HL-60 (cell line): ENCODE measurements around the gene GPR137.

Experiments used
- DNase-seq, 2 experiments: peaks; one replicate each; pipeline ENCODE4 v3.0.0-alpha.2; 2010 to 2020; ENCODE audit warnings: low read depth in 1 of 2, low spot score in 1 of 2
- H3K27ac ChIP-seq: fragments of 250-450 bp; sonication (Bioruptor Pico); replicated peaks from 2 replicates; pipeline ENCODE4 v1.5.1; 2020; ENCODE audit warnings: mild to moderate bottlenecking, moderate library complexity
- H3K27me3 ChIP-seq: fragments of 250-450 bp; sonication (Bioruptor Pico); 2 replicates; pipeline ENCODE4 v1.5.1; 2021; ENCODE audit warnings: mild to moderate bottlenecking, moderate library complexity; ENCODE audit not compliant: insufficient read depth, poor library complexity, severe bottlenecking
- H3K4me3 ChIP-seq: replicated peaks from 2 replicates; pipeline ENCODE4 v1.5.1; 2011; ENCODE audit warnings: mild to moderate bottlenecking, control low read depth, low read length; ENCODE audit not compliant: insufficient read depth
- CTCF ChIP-seq: IDR thresholded peaks from one replicate; pipeline ENCODE4 v1.5.1; 2011; ENCODE audit warnings: low read length, control low read depth, inconsistent platforms; ENCODE audit not compliant: insufficient read depth
- GABPA ChIP-seq: IDR thresholded peaks from 2 replicates; pipeline ENCODE4 v1.6.1; 2012; ENCODE audit warnings: low read depth
- POLR2AphosphoS5 ChIP-seq: IDR thresholded peaks from 2 replicates; pipeline ENCODE4 v1.6.1; 2012; ENCODE audit warnings: low read depth
- REST ChIP-seq: IDR thresholded peaks from 2 replicates; pipeline ENCODE4 v1.6.1; 2012; ENCODE audit warnings: low read depth; ENCODE audit not compliant: insufficient replicate concordance
- SPI1 ChIP-seq: IDR thresholded peaks from 2 replicates; pipeline ENCODE4 v1.6.1; 2012; ENCODE audit warnings: low read depth, mild to moderate bottlenecking, borderline replicate concordance

GPR137 gene

DNA sequence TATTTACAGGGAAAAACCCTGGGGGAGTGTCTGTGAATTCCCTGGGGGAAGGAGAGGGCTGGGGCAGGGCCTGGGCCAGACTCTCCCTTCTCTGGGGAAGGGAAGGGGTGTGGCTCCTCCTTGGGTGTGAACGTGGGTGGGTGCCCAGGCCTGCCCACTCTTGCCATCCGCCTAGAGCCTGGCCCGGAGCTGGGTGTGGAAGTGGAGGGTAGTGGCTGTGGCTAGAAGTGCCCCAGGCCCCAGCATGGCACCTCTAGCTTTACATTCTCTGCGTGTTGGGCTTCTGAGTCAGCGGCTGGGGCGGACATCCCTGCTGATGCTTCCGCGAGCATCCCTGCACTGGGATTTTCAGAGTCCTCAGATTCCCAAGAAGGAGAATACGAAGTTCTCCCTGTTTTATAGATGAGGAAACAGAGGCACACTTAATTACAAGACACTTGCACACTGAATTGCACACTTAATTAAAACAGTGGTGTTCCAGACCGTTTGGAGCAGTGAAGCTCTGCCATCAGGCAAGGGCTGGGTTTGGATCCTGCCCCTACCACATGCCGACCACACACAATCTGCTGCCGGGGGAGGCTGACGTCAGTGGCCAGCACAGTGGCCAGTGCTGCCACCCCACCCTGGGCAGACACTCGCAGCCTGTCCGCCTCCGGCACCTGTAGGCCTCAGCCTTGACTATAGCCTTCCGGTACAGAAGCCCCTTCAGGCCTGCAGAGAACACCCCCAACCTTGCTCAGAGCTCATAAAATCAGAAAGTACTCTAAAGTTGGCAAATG lies 8.8 kb upstream of the GPR137 start:
- no peak for TF ChIP-seq POLR2AphosphoS5
- no peak for TF ChIP-seq SPI1
- TF ChIP-seq GABPA, result no peak
- no peak for TF ChIP-seq CTCF
- no peak for TF ChIP-seq REST
- DNase-seq, result no peak
- no peak overlapping the region for H3K4me3 ChIP-seq
- no peaks in the 10 kb centered on the region for H3K27me3 ChIP-seq
- H3K27ac ChIP-seq, result no peak overlapping the region

- no peak overlapping the region for H3K27ac ChIP-seq
- TF ChIP-seq GABPA (no peak), REST (no peak), SPI1 (no peak), CTCF (no peak), POLR2AphosphoS5 (no peak)
- DNase-seq, result no peak
These were observed 7.0 kb upstream of the GPR137 start for GRCh38 chr11:64278576-64279190.

GRCh38 chr11:64281957-64282770 lies 3.5 kb upstream of the GPR137 start:
- DNase-seq, result no peak
- TF ChIP-seq GABPA (no peak), POLR2AphosphoS5 (no peak)
- no peak overlapping the region for H3K27ac ChIP-seq
- H3K4me3 ChIP-seq, result no peak overlapping the region
- no peaks in the 10 kb centered on the region for H3K27me3 ChIP-seq

More at GRCh38 chr11:64278576-64279190, 7.0 kb upstream of the GPR137 start:
- Histone ChIP-seq H3K4me3 (no peak overlapping the region), H3K27me3 (no peaks in the 10 kb centered on the region)

GRCh38 chr11:64283092-64283491 lies 2.6 kb upstream of the GPR137 start:
- no peak overlapping the region for H3K27ac ChIP-seq
- H3K27me3 ChIP-seq, result no peaks in the 10 kb centered on the region
- H3K4me3 ChIP-seq, result no peak overlapping the region
- no peak for TF ChIP-seq GABPA
- no peak for TF ChIP-seq POLR2AphosphoS5
- TF ChIP-seq REST, result no peak
- no peak for TF ChIP-seq SPI1
- TF ChIP-seq CTCF, result no peak
- no peak for DNase-seq
